ENCODE measurements around the gene SEC61A2. TPM values are rescaled to one million over a fixed set of nuclear protein-coding genes. Genes with fewer than 3 reads are reported as not detected.

The SEC61A2 gene
- total and polyA plus RNA-seq, 2 of the 8 experiments (the other 6 are each of a cell fraction or from before 2014, with no cell fraction given) = 18.2 to 19.2 TPM

GRCh38 chr10:12195603-12196506 lies 66.4 kb downstream of the SEC61A2 start, which contains the start of the genes CDC123 and NUDT5:
Gene CDC123 (plus strand): TSS chr10:12196188. CDS start chr10:12196246, 58 bp downstream.
Gene NUDT5 (minus strand): TSS chr10:12195891. CDS start chr10:12186291, 9,600 bp downstream.
- peak within 1 kb of the TSS; percentile 100 for H2AFZ ChIP-seq (ENCODE audit: low read length)
- H2BK15ac ChIP-seq (ENCODE audit: low read length) = no peak within 1 kb of the TSS
- peak within 1 kb of the TSS; percentile 66 for H4K91ac ChIP-seq (replicated peaks; ENCODE audit: insufficient read length, low read length)
- H3K27ac ChIP-seq (ENCODE audit: low read depth, low read length) = peak within 1 kb of the TSS; percentile 90
- H3K18ac ChIP-seq (ENCODE audit: extremely low read depth, low read length) = peak within 1 kb of the TSS; percentile 99
- no peaks in the 10 kb centered on the region for H3K27me3 ChIP-seq (replicated peaks in 1 of 4; ENCODE audit: control insufficient read depth in 3 of 4, extremely low read depth in 1 of 4, insufficient read depth in 3 of 4, low read length in 3 of 4)
- FAIRE-seq = no peak
- no peaks in the 10 kb centered on the region for H3K79me1 ChIP-seq (ENCODE audit: low read depth, low read length)
- no peak within 1 kb of the TSS for H2BK120ac ChIP-seq (replicated peaks; ENCODE audit: low read depth, low read length)
- peak; percentile 56 to 86 for DNase-seq (ENCODE audit: low read depth in 1 of 2, low spot score in 2 of 2)
- H3K9me3 ChIP-seq (ENCODE audit: insufficient read depth in 2 of 2, low read depth in 1 of 2, low read length in 1 of 2) = no peaks in the 10 kb centered on the region
- H3K4me1 ChIP-seq (replicated peaks in 1 of 4; ENCODE audit: control insufficient read depth in 3 of 4, insufficient read depth in 4 of 4, low read length in 3 of 4) = peaks cover 0 to 1% (median 0%) of the 10 kb centered on the region in 4 experiments; a peak in 2 of 7 replicates
- peak within 1 kb of the TSS; percentile 62 for H3K56ac ChIP-seq (replicated peaks; ENCODE audit: insufficient read length, low read depth, low read length)
- no peak within 1 kb of the TSS for H3K23ac ChIP-seq (ENCODE audit: insufficient read length)
- peak within 1 kb of the TSS; percentile 77 to 96 (median 86) for H3K4me3 ChIP-seq (ENCODE audit: extremely low read depth in 1 of 4, insufficient read depth in 2 of 4, low read depth in 3 of 4, low read length in 4 of 4)
- peak within 1 kb of the TSS; percentile 86; the same call in 1 of the 2 replicates for H4K8ac ChIP-seq (ENCODE audit: extremely low read depth, insufficient read depth, low read length)
- H3K79me2 ChIP-seq (ENCODE audit: control insufficient read depth in 1 of 2, insufficient read depth in 2 of 2, low read length in 2 of 2) = peaks cover 9 to 91% of the 10 kb centered on the region in 2 experiments; a peak in 3 of 4 replicates
- peaks cover 0 to 4% of the 10 kb centered on the region in 2 experiments for H4K20me1 ChIP-seq (replicated peaks in 1 of 2; ENCODE audit: control insufficient read depth in 1 of 2, insufficient read depth in 2 of 2, low read length in 2 of 2)
- H4K5ac ChIP-seq (ENCODE audit: insufficient read length, low read depth, low read length) = peak within 1 kb of the TSS; percentile 85
- no peak within 1 kb of the TSS for H3K14ac ChIP-seq (ENCODE audit: insufficient read length)
- 1% methylated on average over 61 of the region's 62 CpGs; no CpG with 5 or more reads in 1 of the 2 experiments for WGBS, 2 experiments (ENCODE audit: extremely low coverage in 1 of 2, insufficient coverage in 1 of 2, insufficient read length in 1 of 2, insufficient replicate concordance in 2 of 2, low coverage in 1 of 2, low lambda C conversion rate in 2 of 2, missing lambda C conversion rate in 1 of 2)
- peak within 1 kb of the TSS; percentile 82; the same call in 1 of the 2 replicates for H2BK12ac ChIP-seq (ENCODE audit: low read depth, low read length)
- H2BK20ac ChIP-seq (ENCODE audit: low read length) = no peak within 1 kb of the TSS
- no peaks in the 10 kb centered on the region; the same call in 1 of the 2 replicates for H3K23me2 ChIP-seq (ENCODE audit: low read depth, low read length)
- POLR2A ChIA-PET (ENCODE audit: partially characterized antibody) = interaction anchor here (0.6 to 2.3 kb wide), 17 partner anchors 9 to 995 kb away, joined by 3 to 28 read pairs (median 4); partner anchors contain the start of gene UPF2
- peak within 1 kb of the TSS; percentile 57 to 81 for H3K4me2 ChIP-seq (ENCODE audit: insufficient read depth in 1 of 2, low read depth in 2 of 2, low read length in 2 of 2)
- peak within 1 kb of the TSS; percentile 85 for H2BK5ac ChIP-seq (ENCODE audit: low read depth, low read length)
- no peak within 1 kb of the TSS for H3K4ac ChIP-seq (replicated peaks; ENCODE audit: insufficient read length, low read depth, low read length)
- no peak within 1 kb of the TSS for H2AK5ac ChIP-seq (ENCODE audit: low read depth, low read length)
- peaks cover 2 to 17% (median 7%) of the 10 kb centered on the region in 4 experiments; a peak in 5 of 8 replicates for H3K36me3 ChIP-seq (ENCODE audit: control insufficient read depth in 2 of 4, insufficient read depth in 4 of 4, low read length in 3 of 4)
- H3K9ac ChIP-seq (replicated peaks in 1 of 4; ENCODE audit: extremely low read depth in 1 of 4, low read depth in 3 of 4, low read length in 3 of 4) = peak within 1 kb of the TSS; percentile 83 to 97 (median 88)
- CTCF ChIA-PET (ENCODE audit: partially characterized antibody) = interaction anchor here (0.6 to 1.6 kb wide), 4 partner anchors 15 to 724 kb away, joined by 3 to 5 read pairs (median 3); no protein-coding TSS in a partner anchor
- TF ChIP-seq HDAC6 (IDR thresholded peaks at IDR 0.05; ENCODE audit: low read depth, low read length) = no peak
- peak; percentile 68 to 70 for TF ChIP-seq POLR2A (IDR thresholded peaks at IDR 0.05; ENCODE audit: control extremely low read depth in 1 of 2, low read depth in 2 of 2, low read length in 2 of 2)
- TF ChIP-seq TBP (IDR thresholded peaks at IDR 0.05; ENCODE audit: low read depth, low read length) = peak; percentile 85; the same call in 1 of the 2 replicates
- TF ChIP-seq KDM5A (IDR thresholded peaks at IDR 0.05; ENCODE audit: low read length) = peak; percentile 75
- TF ChIP-seq BRCA1 (IDR thresholded peaks at IDR 0.05; ENCODE audit: low read depth, low read length) = peak; percentile 47; the same call in 1 of the 2 replicates
- peak; percentile 15; the same call in 1 of the 2 replicates for TF ChIP-seq GTF2F1 (IDR thresholded peaks at IDR 0.05; ENCODE audit: borderline replicate concordance, low read depth, low read length)
- TF ChIP-seq GABPA (IDR thresholded peaks at IDR 0.05; ENCODE audit: borderline replicate concordance, insufficient read depth, low read length) = peak; percentile 97
- TF ChIP-seq CHD1 (IDR thresholded peaks at IDR 0.05; ENCODE audit: low read depth, low read length) = 0 out of 2 replicates have a peak, but pooled peaks have one; percentile 53
- TF ChIP-seq ATF2 (IDR thresholded peaks at IDR 0.05; ENCODE audit: low read length) = no peak

All from H1 (cell line).